Activated naive CD4-positive, alpha-beta T cell treated with Interleukin-2 at 50 U/mL for 16 hours (primary cell): Measurements from ENCODE around the gene CCS.
"Not testable (repeated sequence)": the region's sequence is repeated elsewhere in the genome, so short reads cannot be mapped to it uniquely, and the experiment has no call there.

Experiments used
- DNase-seq: peaks from one replicate; pipeline ENCODE4 v3.0.0-alpha.2; 2020

The CCS gene

GRCh38 chr11:66561975-66562248, 31.1 kb upstream of the CCS start:
- DNase-seq: no peak

GRCh38 chr11:66562275-66562674, 30.7 kb upstream of the CCS start:
- no peak for DNase-seq

- no peak for DNase-seq
Measured at GRCh38 chr11:66562907-66563583, 29.9 kb upstream of the CCS start.

GRCh38 chr11:66563832-66564231, 29.2 kb upstream of the CCS start:
- DNase-seq: no peak

- DNase-seq: no peak
Measured at GRCh38 chr11:66564538-66564937, 28.4 kb upstream of the CCS start.

GRCh38 chr11:66564984-66565383, 28.0 kb upstream of the CCS start:
- DNase-seq: no peak

- no peak for DNase-seq
Measured at GRCh38 chr11:66566221-66566620, 26.8 kb upstream of the CCS start.

GRCh38 chr11:66567787-66568123, 25.2 kb upstream of the CCS start:
- no peak for DNase-seq

GRCh38 chr11:66568124-66568916, 24.7 kb upstream of the CCS start, which contains the start of gene CTSF:
Gene CTSF, minus strand, starts transcription at chr11:66568606. Its CDS starts 120 bp downstream, at chr11:66568486.
- peak; percentile 74 for DNase-seq

- DNase-seq: no peak
Measured at GRCh38 chr11:66569076-66569475, 23.9 kb upstream of the CCS start.

- DNase-seq: no peak
Measured at GRCh38 chr11:66570079-66570849, 22.7 kb upstream of the CCS start.

- no peak for DNase-seq
Measured at GRCh38 chr11:66570850-66571180, 22.2 kb upstream of the CCS start.

GRCh38 chr11:66579017-66579606, 13.9 kb upstream of the CCS start:
- peak; percentile 81 for DNase-seq

GRCh38 chr11:66580803-66581202, 12.2 kb upstream of the CCS start:
- DNase-seq: no peak

GRCh38 chr11:66581261-66581660, 11.7 kb upstream of the CCS start:
- DNase-seq: no peak

- not testable (repeated sequence) for DNase-seq
Measured at GRCh38 chr11:66582565-66583147, 10.3 kb upstream of the CCS start.

GRCh38 chr11:66585447-66585846, 7.5 kb upstream of the CCS start:
- not testable (repeated sequence) for DNase-seq

- DNase-seq: no peak
Measured at GRCh38 chr11:66586136-66586535, 6.8 kb upstream of the CCS start.

GRCh38 chr11:66589315-66589714, 3.7 kb upstream of the CCS start:
- not testable (repeated sequence) for DNase-seq

GRCh38 chr11:66589996-66590675, 2.8 kb upstream of the CCS start:
- no peak for DNase-seq

GRCh38 chr11:66591175-66591574, 1.8 kb upstream of the CCS start:
- DNase-seq: no peak

GRCh38 chr11:66593303-66593635, 284 bp downstream of the CCS start:
- DNase-seq: no peak

GRCh38 chr11:66593650-66594049, 665 bp downstream of the CCS start:
- DNase-seq: no peak
